Stomach (tissue), 4 donors: ENCODE data around the gene NSUN7.

Experiments
- EP300 ChIP-seq: sonication (generic); formaldehyde crosslinking; IDR thresholded peaks from one replicate; pipeline ENCODE4 v1.6.1; 2017; ENCODE audit warnings: antibody characterized with exemption
- TF ChIP-seq, protein P1 (sequence below), 7 experiments: fragments of 450-650 bp in 4 of 7; fragments of 200-600 bp in 3 of 7; sonication (generic) in 3 of 7; IDR thresholded peaks; one replicate each; pipeline ENCODE4 v1.5.1; 2016 to 2019; ENCODE audit warnings: antibody characterized with exemption in 7 of 7, control low read depth in 2 of 7, mild to moderate bottlenecking in 1 of 7

DNA sequence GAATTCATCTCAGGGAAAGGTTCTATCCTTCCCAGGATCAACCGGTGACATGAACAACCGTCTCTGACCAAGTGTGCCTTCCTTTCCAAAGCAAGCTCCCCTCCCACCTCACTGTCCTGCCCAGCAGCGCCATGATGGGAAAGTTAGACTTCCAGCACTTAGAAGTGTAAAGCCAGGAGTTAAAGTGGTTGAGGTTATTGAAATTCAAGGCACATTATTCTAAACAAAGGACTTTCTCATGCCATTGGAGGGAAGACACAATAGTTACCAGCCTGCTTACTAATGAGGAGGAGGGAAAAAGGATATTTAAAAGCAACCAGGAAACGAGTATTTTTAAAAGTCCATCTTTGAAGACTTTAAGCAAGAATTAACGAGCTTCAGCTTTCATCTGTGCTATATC, 96.8 kb downstream of the NSUN7 start:
- TF ChIP-seq, protein P1, sequence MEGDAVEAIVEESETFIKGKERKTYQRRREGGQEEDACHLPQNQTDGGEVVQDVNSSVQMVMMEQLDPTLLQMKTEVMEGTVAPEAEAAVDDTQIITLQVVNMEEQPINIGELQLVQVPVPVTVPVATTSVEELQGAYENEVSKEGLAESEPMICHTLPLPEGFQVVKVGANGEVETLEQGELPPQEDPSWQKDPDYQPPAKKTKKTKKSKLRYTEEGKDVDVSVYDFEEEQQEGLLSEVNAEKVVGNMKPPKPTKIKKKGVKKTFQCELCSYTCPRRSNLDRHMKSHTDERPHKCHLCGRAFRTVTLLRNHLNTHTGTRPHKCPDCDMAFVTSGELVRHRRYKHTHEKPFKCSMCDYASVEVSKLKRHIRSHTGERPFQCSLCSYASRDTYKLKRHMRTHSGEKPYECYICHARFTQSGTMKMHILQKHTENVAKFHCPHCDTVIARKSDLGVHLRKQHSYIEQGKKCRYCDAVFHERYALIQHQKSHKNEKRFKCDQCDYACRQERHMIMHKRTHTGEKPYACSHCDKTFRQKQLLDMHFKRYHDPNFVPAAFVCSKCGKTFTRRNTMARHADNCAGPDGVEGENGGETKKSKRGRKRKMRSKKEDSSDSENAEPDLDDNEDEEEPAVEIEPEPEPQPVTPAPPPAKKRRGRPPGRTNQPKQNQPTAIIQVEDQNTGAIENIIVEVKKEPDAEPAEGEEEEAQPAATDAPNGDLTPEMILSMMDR (IDR thresholded peaks at IDR 0.05), result no peak
- TF ChIP-seq EP300, result no peak
